CD1c-positive myeloid dendritic cell (primary cell): Measurements from ENCODE around the gene HECTD4.
"Not testable (repeated sequence)": the region's sequence is repeated elsewhere in the genome, so short reads cannot be mapped to it uniquely, and the experiment has no call there.

ENCODE experiments used
- DNase-seq: peaks from one replicate; pipeline ENCODE4 v3.0.0-alpha.2; 2016; ENCODE audit errors: extremely low spot score

Gene HECTD4

DNA sequence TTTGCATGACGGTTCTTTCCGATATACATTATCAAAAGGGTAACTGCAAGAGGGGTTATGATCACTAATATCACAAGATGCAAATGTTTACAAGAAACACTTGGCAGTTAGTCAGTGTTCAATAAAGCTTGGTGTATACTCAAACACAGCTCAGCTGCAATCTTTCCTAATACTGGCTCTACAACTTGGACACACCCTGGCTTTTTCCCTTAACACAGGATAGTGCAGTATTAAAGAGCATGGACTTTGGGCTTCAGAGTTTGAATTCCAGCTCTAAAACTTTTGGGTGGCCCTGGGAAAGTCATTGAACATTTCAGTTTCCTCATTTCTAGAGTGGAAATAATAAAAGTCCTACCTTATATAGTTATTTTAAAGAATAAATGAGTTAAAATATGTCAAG, 107.0 kb downstream of the HECTD4 start:
- no peak for DNase-seq

DNA sequence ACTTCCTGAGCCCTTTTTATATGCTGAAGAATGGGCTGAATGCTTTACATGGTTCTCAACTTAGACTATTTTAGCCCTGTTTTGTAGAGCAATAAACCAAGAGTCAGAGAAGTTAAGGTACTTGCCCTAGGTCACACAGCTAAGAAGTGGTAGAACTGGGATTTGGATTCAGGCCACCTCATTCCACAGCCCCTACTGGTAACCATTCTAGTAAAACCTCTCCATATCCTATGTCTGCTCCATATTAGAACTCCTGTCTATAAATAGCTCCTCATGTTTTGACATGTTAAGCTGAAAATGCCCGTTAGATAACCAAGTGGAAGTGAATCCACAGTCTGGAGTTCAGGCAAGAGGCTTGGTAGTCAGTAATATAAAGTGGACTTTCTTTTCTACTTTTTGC, 111.6 kb downstream of the HECTD4 start:
- no peak for DNase-seq

DNA sequence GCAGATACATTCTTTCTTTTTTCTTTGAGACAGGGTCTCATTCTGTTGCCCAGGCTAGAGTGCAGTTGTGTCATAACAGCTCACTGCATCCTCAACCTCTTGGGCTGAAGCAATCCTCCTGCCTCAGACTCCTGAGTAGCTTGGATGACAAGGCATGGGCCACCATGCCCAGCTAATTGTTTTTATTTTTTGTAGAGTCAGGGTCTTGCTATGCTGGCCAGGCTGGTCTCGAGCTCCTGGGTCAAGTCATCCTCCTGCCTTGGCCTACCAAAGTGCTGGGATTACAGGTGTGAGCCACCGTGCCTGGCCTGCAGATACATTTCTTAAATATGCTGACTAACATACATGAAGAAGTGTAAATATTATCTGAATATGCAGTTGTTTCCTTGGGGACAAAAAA, 115.8 kb downstream of the HECTD4 start:
- DNase-seq: no peak

DNA sequence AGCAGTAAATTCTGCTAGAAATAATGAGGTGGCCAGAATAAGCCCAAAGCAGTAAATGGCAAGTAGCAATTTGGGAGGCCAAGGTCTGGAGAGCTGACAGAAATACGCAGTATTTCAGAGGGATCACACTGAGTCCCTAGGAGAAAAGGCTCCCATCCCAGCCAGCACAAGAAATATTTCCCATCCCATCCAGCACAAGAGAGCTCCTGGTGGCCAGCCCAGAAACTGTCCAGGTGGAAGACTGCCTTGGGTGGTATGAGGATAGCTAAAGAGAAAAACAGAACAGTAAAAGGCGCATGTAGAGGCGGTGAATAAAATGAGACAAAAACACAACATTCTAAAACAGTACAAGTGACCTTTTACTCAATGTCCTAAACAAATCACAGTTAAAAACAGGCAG, 120.7 kb downstream of the HECTD4 start:
- DNase-seq: no peak

DNA sequence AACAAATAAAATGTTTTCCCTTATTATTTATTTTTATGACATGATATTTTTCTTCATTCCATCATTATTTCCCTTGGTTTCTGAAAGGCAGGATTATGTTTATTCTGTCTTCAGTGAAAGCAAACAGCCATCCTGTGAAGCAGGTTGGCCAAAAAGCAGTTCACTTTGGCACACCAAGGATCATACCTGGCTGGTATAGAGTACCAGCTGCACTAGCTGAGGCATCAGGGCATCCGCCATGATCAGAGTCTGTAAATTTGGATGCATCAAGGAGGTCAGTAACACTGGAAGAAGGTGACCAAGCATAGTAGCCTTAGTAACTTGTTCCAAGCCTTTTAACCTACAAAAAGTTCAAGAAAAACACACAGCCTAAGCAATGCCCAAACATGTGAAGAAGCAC, 123.3 kb downstream of the HECTD4 start:
- no peak for DNase-seq

DNA sequence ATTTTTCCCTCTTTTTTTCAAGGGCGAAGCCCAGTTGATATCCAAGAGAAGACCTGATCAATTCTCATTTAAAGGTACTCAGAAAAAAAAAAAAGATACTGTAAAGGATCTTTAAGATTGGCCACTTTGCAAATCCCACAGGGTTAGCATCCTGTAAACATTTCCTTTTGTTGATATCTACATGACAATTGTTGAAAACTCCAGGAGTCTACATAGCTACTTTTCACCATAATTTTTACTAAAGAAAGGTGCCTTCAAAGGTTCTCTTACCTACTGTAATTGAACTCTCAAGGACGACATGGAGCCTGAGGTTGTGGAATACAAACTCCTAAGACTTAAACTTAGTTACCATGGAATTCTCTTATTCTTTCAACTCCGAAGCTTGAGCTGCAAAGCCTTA, 125.5 kb downstream of the HECTD4 start:
- DNase-seq: no peak

DNA sequence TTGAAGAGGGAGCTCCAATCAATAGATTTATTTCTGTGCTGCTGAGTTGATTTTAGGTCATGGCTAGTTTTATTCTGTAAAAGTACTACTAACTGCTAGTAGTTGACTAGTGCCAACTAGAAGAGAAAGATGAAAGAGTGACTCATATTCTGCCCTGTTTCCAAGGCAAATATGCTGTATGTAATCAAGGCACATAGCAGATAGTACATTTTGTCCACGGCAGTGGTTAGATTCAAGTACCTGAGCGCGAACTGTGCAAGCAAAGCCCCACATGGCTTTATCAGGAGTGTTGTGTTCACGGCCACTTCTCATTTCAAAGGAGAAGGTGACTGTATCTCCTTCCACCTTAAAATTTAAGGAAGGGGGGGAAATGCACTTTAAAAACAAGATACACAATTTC, 130.0 kb downstream of the HECTD4 start:
- no peak for DNase-seq

DNA sequence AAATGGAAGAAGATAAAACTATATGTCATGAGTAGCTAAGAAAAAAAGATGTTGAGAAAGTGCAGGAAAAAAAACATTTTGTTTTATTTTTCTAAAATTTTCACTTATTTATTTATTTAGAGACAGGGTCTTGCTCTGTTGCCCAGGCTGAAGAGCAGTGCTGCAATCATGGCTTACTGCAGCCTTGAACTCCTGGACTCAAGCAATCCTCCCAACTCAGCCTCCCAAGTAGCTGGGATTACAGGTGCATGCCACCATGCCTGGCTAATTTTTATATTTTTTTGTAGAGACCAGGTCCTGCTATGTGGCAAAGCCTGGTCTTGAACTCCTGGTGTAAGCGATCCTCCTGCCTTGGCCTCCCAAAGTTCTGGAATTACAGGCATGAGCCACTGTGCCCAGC, 137.3 kb downstream of the HECTD4 start:
- not testable (repeated sequence) for DNase-seq

DNA sequence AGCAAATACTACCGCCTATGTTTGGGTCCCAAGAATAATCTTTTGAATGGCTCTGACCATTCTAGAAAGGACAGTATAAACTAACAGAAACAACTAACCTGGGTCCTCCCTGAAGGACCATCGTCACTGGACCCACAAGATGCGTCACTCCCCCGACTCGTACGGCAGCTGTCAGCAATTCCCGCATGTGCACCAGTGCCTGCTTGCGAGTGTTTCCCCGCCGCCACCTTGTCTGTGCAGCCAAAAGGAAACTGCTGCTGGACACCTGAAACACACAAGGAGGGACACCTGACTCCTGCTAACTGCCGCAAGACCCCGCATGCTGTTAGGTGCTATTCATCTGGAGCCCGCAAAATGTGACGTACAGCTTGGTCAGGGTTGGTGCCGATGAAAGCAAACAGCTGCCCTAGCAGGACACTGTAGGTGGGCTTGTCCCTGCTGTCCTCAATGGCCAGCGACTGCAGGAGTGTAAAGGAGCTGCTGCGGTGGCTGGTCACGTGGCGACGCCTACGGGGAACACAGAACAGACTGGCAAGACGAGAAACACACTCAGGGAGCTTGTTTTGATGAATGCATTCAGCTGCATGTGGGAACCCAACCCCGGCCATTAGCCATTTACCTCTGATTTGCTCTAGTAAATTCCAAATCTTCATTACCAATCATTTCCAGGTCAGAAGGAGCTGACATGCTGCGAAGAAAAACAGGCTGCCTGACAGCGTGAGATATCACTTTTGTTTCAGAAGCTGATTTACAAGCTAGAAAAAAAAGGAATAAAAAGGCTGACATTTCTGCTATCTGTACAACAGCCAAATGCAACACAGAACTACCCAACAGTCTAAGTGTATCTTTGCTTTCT, 138.7 kb downstream of the HECTD4 start:
- no peak for DNase-seq

DNA sequence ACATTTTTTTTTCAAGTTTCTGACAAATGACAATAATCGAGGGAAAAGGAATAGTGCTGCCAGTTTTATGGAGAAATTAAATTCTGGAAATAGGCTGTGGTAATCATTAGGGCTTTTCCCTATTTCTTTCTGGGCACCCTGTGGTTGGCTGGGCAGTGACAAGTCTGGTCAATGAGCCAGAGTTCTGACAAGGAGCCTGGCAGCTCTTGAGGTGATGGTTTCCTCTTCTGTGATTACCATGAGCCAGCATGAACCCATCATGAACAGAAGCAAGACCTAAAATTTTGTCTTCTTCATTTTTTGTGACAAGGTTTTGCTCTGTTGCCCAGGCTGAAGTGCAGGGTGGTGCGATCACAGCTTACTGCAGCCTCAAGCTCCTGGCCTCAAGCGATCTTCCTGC, 141.1 kb downstream of the HECTD4 start:
- DNase-seq: no peak

DNA sequence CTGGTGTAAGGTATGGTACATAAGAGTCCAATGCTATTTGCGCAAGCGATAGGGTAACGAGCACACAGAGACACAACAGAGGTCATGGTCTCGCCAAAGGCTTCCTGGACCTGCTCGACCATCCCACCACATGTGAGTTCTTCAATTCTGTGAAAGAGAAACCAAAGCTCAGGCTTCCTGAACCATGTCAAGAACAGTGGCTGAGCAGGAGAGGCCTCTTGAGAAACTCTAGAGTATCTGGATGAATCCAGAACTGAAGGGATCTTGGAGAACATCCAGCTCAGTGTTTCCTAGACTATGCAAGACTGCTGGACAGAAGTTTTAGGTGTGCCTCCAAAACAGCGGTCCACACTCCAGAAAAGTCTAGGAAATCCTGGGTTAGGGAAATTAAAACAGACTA, 142.3 kb downstream of the HECTD4 start:
- DNase-seq: no peak

DNA sequence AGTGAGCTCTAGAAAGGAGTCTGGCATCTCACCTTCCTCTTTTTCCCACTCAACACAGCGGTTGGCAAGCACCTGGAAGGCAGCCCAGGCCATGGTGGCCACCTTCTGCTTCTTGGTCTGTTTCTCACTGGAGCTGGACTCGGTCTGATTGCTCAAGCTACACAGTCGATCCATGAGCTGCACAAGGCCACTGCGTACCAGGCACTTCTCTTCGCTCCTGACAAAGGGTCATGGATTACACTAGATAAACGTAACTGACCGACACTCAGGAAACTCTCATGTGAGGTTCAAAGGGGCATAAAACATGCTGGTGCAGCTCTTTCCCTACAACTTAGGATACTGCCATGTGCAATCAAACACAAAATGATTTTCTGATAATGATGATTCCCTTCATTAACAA, 143.2 kb downstream of the HECTD4 start:
- no peak for DNase-seq

DNA sequence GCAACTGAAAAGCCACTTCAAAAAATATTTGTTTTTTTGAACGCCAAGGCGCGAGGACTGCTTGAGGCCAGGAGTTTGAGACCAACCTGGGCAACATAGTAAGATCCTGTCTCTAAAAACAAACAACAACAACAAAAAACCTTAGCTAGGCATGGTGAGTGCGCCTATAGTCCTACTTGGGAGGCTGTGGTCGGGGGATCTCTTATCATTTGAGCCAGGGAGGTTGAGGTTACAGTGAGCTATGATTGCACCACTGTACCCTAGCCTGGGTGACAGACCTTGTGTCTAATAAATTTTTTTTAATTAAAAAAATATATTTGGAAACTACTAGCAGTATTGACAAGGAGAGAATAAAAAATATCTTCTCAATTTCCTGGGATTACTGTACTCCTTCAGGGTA, 143.8 kb downstream of the HECTD4 start:
- DNase-seq: no peak

DNA sequence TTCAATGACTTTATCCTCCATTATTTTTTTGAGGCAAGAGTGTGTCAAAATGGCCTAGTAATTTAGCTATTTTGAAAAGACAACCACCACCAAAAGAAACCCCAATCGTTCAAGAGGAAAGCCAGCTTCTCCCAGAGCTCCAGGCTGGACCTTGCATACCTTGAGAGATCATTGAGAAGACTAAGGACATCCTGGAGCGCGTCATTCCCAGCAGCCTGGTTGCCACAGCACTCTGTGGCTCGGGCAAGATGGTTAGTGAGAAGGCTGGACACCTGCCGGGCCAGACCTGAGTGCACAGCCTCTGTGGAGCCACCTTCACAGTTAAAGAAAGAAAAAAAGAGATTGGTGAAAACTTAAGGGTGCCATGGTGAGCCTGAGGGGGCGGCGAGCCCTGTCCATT, 145.4 kb downstream of the HECTD4 start:
- DNase-seq: no peak

DNA sequence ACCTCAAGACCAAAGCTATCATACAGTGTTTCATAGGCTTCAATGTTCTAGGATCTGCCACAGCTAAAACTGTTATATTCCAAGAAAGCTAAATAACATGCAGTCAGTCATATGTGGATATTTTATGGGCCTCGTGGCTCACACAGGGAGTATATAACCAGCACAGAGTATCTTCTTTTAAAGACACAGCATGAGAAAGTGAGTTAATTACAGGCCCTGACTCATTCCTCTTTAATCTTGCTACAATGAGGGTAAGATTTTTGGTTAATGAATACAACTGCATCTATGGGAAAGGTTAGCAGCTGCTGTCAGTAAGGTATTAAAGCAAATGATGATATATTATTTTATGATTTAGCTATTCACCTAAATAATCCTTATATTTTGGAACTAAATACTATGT, 145.8 kb downstream of the HECTD4 start:
- no peak for DNase-seq

DNA sequence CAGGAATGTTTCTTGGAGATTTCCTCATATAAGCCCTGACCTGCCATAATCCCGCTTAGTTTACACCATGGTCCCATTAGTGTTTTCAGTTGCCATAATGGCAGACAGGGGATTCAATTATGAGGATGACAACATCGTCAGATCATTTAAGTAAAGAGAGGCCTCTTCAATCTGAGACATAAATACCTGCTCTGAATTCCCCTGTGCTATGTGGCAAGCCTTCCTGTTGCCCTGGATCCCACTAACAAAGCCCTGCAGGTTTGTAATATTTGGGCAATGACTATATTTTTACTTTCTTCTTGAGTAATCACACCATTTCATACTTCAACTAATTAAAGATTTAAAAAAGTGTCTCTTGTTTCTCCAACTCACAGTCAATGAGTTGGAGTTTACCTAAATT, 147.9 kb downstream of the HECTD4 start:
- DNase-seq: no peak

DNA sequence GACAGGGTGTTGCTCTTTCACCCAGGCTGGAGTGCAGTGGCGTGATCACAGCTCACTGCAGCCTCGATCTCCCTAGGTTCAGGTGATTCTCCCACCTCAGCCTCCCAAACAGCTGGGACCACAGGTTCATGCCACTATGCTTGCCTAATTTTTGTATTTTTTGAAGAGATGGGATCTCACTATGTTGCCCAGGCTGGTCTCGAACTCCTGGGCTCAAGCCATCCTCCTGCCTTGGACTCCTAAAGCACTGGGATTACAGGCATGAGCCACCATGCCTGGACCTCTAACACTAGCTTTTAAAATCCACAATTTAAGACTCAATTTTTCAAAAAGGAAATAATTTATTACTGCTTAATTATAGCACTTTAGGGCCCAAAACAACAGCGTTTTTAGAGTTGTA, 149.0 kb downstream of the HECTD4 start:
- no peak for DNase-seq

DNA sequence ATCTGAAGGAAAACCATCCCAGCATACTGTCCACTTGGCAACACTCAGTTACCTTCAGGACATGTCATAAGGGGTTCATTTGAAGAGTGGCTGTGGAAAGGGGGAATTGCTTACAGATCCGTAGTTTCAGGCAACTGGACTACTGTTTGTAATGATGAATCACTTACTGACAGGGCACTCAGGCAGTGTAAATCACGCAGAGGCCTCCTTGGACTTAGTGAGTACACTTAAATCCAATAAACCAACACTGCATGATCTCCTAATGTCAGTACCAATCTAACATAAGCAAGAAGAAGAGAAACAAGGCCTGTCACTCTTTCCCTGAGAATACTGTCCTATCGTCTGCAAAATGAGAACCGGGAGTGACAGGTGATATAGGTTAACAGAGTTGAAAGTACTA, 152.1 kb downstream of the HECTD4 start:
- DNase-seq: no peak

DNA sequence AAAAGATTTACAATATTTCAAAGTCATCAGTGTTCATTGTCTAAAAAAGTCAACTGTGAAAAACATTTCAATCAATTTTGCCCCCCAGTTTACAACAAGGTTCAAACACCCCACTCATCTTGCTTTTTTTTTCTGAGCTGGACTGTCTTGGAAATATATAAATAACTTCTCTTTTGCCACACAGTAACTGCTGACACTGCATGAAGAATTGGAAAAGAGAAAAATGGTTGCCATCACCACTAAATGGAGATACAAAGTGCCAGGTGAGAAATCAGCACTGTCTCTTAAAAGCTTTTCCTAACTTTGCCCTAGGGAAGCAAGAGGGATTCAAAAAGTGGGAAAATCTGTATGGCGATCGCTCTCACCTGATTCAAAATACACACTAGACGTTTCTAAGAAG, 155.5 kb downstream of the HECTD4 start:
- no peak for DNase-seq

DNA sequence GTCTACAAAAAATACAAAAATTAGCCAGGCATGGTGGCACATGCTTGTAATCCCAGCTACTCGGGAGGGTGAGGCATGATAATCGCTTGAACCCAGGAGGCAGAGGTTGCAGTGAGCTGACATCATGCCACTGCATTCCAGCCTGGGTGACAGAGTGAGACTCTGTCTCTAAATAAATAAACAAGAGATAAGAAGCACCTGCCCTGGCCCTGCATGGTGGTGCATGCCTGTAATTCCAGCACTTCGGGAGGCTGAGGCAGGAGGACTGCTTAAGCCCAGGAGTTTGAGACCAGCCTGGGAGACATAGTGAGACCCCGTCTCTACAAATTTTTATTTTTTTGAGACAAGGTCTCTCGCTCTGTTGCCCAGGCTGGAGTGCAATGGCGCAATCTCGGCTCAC, 161.6 kb downstream of the HECTD4 start:
- DNase-seq: not testable (repeated sequence)

DNA sequence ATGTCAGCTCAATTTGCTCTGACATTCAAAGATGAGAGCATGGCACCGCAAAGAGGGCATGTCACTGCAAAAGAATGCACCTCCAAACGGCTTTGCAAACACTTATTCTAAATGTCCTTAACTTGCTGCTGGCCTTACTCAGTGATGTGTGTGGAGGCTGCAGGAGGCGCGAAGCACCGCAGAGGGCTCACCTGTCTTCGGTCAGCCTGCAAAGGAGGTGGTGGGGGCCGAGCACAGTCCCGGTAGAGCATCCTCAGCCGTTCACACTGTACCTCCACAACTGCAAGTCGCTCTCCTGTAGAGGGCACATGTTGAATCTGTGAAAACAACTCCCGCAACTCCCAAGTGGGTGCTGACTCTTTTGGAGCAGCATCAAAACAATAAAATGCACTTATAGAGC, 163.0 kb downstream of the HECTD4 start:
- no peak for DNase-seq

DNA sequence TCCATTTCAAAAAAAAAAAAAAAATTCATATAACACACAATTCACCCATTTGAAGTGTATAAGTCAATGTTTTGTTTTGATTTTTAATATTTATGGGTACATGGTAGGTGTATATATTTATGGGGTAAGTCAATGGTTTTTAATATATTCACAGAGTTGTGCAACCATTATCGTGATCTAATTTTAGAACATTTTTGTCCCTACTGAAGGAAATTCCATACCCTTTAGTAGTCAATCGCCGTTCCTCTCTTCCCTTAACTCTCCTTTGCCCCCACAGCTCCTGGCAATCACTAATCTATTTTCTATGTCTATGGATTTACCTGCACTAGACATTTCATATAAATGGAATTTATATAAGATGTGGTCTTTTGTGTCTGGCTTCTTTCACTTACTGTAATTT, 164.1 kb downstream of the HECTD4 start:
- no peak for DNase-seq

DNA sequence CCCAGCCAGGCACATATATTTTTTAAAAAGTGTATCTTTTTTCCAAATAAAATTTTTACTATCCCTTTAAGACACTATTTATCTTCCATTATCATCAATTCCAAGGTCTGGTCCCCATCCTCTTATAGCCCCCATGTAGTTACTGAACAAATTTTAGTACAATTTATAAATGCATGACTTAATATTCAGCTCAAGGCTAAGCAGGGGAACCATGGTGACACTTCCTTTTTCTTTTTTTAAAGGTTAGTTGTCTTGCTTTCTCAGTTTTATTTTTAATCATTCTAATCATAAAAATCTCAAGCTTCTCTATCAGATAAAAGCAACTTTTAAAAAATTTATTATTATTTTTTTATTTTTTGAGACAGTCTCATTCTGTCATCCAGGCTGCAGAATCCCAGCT, 164.6 kb downstream of the HECTD4 start:
- DNase-seq: no peak

DNA sequence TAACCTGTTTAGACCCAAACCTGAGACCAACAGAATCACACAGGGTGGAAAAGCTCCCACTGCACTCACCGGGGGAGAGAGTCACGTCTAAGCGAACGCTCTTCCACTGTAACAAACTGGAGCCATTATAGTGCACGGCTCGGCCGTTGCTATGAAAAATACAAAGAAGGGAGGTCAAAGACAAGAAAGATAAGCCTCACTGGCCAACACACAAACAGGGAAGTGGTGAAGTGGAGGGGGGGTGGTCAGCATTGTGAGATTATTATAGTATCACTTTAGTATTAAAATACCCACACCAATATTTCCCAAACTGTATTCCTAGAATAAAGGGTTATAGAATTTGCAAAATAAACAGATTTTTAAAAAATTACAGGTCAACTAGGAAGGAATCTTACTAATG, 166.0 kb downstream of the HECTD4 start:
- no peak for DNase-seq
